Immature natural killer cell (primary cell): ENCODE measurements around the gene NUMB. TPM values are rescaled to one million over a fixed set of nuclear protein-coding genes. Genes with fewer than 3 reads are reported as not detected.
A peak's percentile ranks its signal among the peaks of the same experiment; 100 is the strongest.

Source experiments
- DNase-seq, 3 donors: peaks; one replicate each; pipeline ENCODE4 v3.0.0; 2022; ENCODE audit warnings: mixed read lengths in 1 of 3
- H3K27ac Mint-ChIP-seq, 6 donors: one replicate each; pipeline ENCODE4 v1.8.0; 2020; ENCODE audit warnings: mixed read lengths in 6 of 6, mild to moderate bottlenecking in 5 of 6, inconsistent platforms in 4 of 6, moderate library complexity in 3 of 6
- H3K27me3 Mint-ChIP-seq, 3 donors: one replicate each; pipeline ENCODE4 v1.8.0; 2020 to 2021; ENCODE audit warnings: low read depth in 3 of 3, mild to moderate bottlenecking in 3 of 3, mixed read lengths in 3 of 3, moderate library complexity in 3 of 3, inconsistent platforms in 1 of 3
- H3K36me3 Mint-ChIP-seq, 3 donors: one replicate each; pipeline ENCODE4 v1.8.0; 2020; ENCODE audit warnings: mixed read lengths in 3 of 3, inconsistent platforms in 2 of 3, mild to moderate bottlenecking in 2 of 3
- H3K4me1 Mint-ChIP-seq, 2 donors: one replicate each; pipeline ENCODE4 v1.8.0; 2020; ENCODE audit warnings: inconsistent platforms in 2 of 2, mild to moderate bottlenecking in 2 of 2, mixed read lengths in 2 of 2, moderate library complexity in 1 of 2
- H3K4me3 Mint-ChIP-seq, 5 donors: one replicate each; pipeline ENCODE4 v1.8.0; 2020; ENCODE audit warnings: mild to moderate bottlenecking in 5 of 5, mixed read lengths in 5 of 5, inconsistent platforms in 3 of 5, moderate library complexity in 3 of 5
- H3K9me3 Mint-ChIP-seq, 6 donors: one replicate each; pipeline ENCODE4 v1.8.0; 2020; ENCODE audit warnings: mild to moderate bottlenecking in 6 of 6, mixed read lengths in 6 of 6, inconsistent platforms in 4 of 6, moderate library complexity in 3 of 6
- polyA plus RNA-seq, 3 donors: library from polyadenylated mRNA; unstranded; fragments of 300-500 nt; fragmentation: Illumina TruSeq; gene quantifications; one replicate each; pipeline ENCODE4 v1.2.3, GENCODE V29; 2021

The NUMB gene
- polyA plus RNA-seq, 3 donors from 2014 or later, result 14.1 to 32.4 (median 17.7) TPM

- Mint-ChIP-seq H3K9me3 (no peaks in the 10 kb centered on the region), H3K36me3 (no peaks in the 10 kb centered on the region), H3K27ac (no peak overlapping the region), H3K4me3 (no peak overlapping the region), H3K27me3 (peaks cover 18 to 32% (median 25%) of the 10 kb centered on the region in 3 donors), H3K4me1 (peaks cover 5 to 6% of the 10 kb centered on the region in 2 donors)
- DNase-seq, result no peak
Observed at GRCh38 chr14:73239393-73240241, 218.7 kb downstream of the NUMB start.

GRCh38 chr14:73238941-73239340 lies 219.4 kb downstream of the NUMB start:
- peaks cover 18 to 32% (median 25%) of the 10 kb centered on the region in 3 donors for H3K27me3 Mint-ChIP-seq
- peaks cover 5 to 6% of the 10 kb centered on the region in 2 donors for H3K4me1 Mint-ChIP-seq
- H3K27ac Mint-ChIP-seq, result no peak overlapping the region
- H3K36me3 Mint-ChIP-seq, result no peaks in the 10 kb centered on the region
- no peak for DNase-seq
- H3K9me3 Mint-ChIP-seq, result no peaks in the 10 kb centered on the region
- H3K4me3 Mint-ChIP-seq, result peak overlapping the region in 1 of 5 donors; percentile 38

- H3K27ac Mint-ChIP-seq, result no peak overlapping the region
- H3K4me3 Mint-ChIP-seq, result no peak overlapping the region
- H3K27me3 Mint-ChIP-seq, result peaks cover 18 to 30% (median 22%) of the 10 kb centered on the region in 3 donors
- peaks cover 5 to 6% of the 10 kb centered on the region in 2 donors for H3K4me1 Mint-ChIP-seq
- DNase-seq, result no peak
- no peaks in the 10 kb centered on the region for H3K9me3 Mint-ChIP-seq
- no peaks in the 10 kb centered on the region for H3K36me3 Mint-ChIP-seq
Observed at GRCh38 chr14:73238424-73238852, 219.9 kb downstream of the NUMB start.

GRCh38 chr14:73237786-73238423 lies 220.4 kb downstream of the NUMB start:
- DNase-seq, result no peak
- Mint-ChIP-seq H3K36me3 (no peaks in the 10 kb centered on the region), H3K27ac (no peak overlapping the region), H3K4me3 (no peak overlapping the region), H3K27me3 (peaks cover 18 to 33% (median 21%) of the 10 kb centered on the region in 3 donors), H3K9me3 (no peaks in the 10 kb centered on the region), H3K4me1 (peaks cover 5 to 6% of the 10 kb centered on the region in 2 donors)

- Mint-ChIP-seq H3K36me3 (no peaks in the 10 kb centered on the region), H3K4me1 (peaks cover 2 to 6% of the 10 kb centered on the region in 2 donors), H3K27me3 (peaks cover 19 to 35% (median 20%) of the 10 kb centered on the region in 3 donors), H3K27ac (no peak within 1 kb of the TSS), H3K9me3 (no peaks in the 10 kb centered on the region), H3K4me3 (peak within 1 kb of the TSS; percentile 3 to 72 (median 28))
- no peak for DNase-seq
Observed at GRCh38 chr14:73237219-73237785, 221.0 kb downstream of the NUMB start, which contains the start of gene PAPLN. TSS of gene PAPLN (plus strand) at chr14:73237506. CDS start at chr14:73239779, 2,273 bp downstream.

GRCh38 chr14:73236752-73237218 lies 221.6 kb downstream of the NUMB start:
- peak overlapping the region; percentile 3 to 72 (median 28) for H3K4me3 Mint-ChIP-seq
- no peaks in the 10 kb centered on the region for H3K9me3 Mint-ChIP-seq
- H3K27ac Mint-ChIP-seq, result no peak overlapping the region
- no peaks in the 10 kb centered on the region for H3K36me3 Mint-ChIP-seq
- DNase-seq, result no peak
- H3K27me3 Mint-ChIP-seq, result peaks cover 19 to 35% (median 20%) of the 10 kb centered on the region in 3 donors
- peaks cover 2 to 6% of the 10 kb centered on the region in 2 donors for H3K4me1 Mint-ChIP-seq

GRCh38 chr14:73236157-73236556 lies 222.2 kb downstream of the NUMB start:
- H3K9me3 Mint-ChIP-seq, result no peaks in the 10 kb centered on the region
- no peak overlapping the region for H3K27ac Mint-ChIP-seq
- no peak for DNase-seq
- H3K36me3 Mint-ChIP-seq, result no peaks in the 10 kb centered on the region
- H3K4me3 Mint-ChIP-seq, result peak overlapping the region in 1 of 5 donors; percentile 6
- H3K4me1 Mint-ChIP-seq, result peaks cover 2 to 6% of the 10 kb centered on the region in 2 donors
- peaks cover 18 to 31% (median 21%) of the 10 kb centered on the region in 3 donors for H3K27me3 Mint-ChIP-seq

GRCh38 chr14:73235531-73236155 lies 222.7 kb downstream of the NUMB start:
- H3K36me3 Mint-ChIP-seq, result no peaks in the 10 kb centered on the region
- H3K27ac Mint-ChIP-seq, result no peak overlapping the region
- H3K4me3 Mint-ChIP-seq, result peak overlapping the region in 1 of 5 donors; percentile 6

GRCh38 chr14:73234586-73235394 lies 223.6 kb downstream of the NUMB start:
- DNase-seq, result no peak
- no peak overlapping the region for H3K4me3 Mint-ChIP-seq
- H3K27me3 Mint-ChIP-seq, result peaks cover 14 to 31% (median 21%) of the 10 kb centered on the region in 3 donors
- H3K4me1 Mint-ChIP-seq, result peaks cover 2 to 6% of the 10 kb centered on the region in 2 donors
- no peaks in the 10 kb centered on the region for H3K36me3 Mint-ChIP-seq
- no peak overlapping the region for H3K27ac Mint-ChIP-seq
- H3K9me3 Mint-ChIP-seq, result no peaks in the 10 kb centered on the region

More at GRCh38 chr14:73235531-73236155, 222.7 kb downstream of the NUMB start:
- no peak for DNase-seq
- Mint-ChIP-seq H3K4me1 (peaks cover 2 to 6% of the 10 kb centered on the region in 2 donors), H3K27me3 (peaks cover 16 to 31% (median 21%) of the 10 kb centered on the region in 3 donors), H3K9me3 (no peaks in the 10 kb centered on the region)

- peaks cover 0 to 4% (median under 1%) of the 10 kb centered on the region in 3 donors for H3K36me3 Mint-ChIP-seq
- H3K4me1 Mint-ChIP-seq, result peaks cover 2 to 6% of the 10 kb centered on the region in 2 donors
- H3K9me3 Mint-ChIP-seq, result no peaks in the 10 kb centered on the region
- H3K4me3 Mint-ChIP-seq, result no peak overlapping the region
- DNase-seq, result no peak
- no peak overlapping the region for H3K27ac Mint-ChIP-seq
- peaks cover 14 to 29% (median 21%) of the 10 kb centered on the region in 3 donors for H3K27me3 Mint-ChIP-seq
Observed at GRCh38 chr14:73234029-73234428, 224.3 kb downstream of the NUMB start.

- no peak for DNase-seq
- H3K36me3 Mint-ChIP-seq, result peaks cover 3 to 5% (median 4%) of the 10 kb centered on the region in 3 donors
- H3K27ac Mint-ChIP-seq, result no peak overlapping the region
- H3K4me3 Mint-ChIP-seq, result no peak overlapping the region
- H3K4me1 Mint-ChIP-seq, result peaks cover 2 to 6% of the 10 kb centered on the region in 2 donors
- peaks cover 14 to 24% (median 19%) of the 10 kb centered on the region in 3 donors for H3K27me3 Mint-ChIP-seq
- no peaks in the 10 kb centered on the region for H3K9me3 Mint-ChIP-seq
Observed at GRCh38 chr14:73233564-73233963, 224.8 kb downstream of the NUMB start.

- Mint-ChIP-seq H3K4me3 (no peak overlapping the region), H3K4me1 (peaks cover 2 to 6% of the 10 kb centered on the region in 2 donors), H3K36me3 (peaks cover 4 to 7% (median 4%) of the 10 kb centered on the region in 3 donors), H3K27ac (no peak overlapping the region), H3K9me3 (no peaks in the 10 kb centered on the region), H3K27me3 (peaks cover 14 to 21% (median 17%) of the 10 kb centered on the region in 3 donors)
- no peak for DNase-seq
Observed at GRCh38 chr14:73232984-73233383, 225.4 kb downstream of the NUMB start.
